Femur (tissue), 1 donor: ENCODE data around the gene UBTD1.

Experiments used
- DNase-seq: peaks from one replicate; pipeline ENCODE4 v3.0.0-alpha.2; 2017

Gene UBTD1

DNA sequence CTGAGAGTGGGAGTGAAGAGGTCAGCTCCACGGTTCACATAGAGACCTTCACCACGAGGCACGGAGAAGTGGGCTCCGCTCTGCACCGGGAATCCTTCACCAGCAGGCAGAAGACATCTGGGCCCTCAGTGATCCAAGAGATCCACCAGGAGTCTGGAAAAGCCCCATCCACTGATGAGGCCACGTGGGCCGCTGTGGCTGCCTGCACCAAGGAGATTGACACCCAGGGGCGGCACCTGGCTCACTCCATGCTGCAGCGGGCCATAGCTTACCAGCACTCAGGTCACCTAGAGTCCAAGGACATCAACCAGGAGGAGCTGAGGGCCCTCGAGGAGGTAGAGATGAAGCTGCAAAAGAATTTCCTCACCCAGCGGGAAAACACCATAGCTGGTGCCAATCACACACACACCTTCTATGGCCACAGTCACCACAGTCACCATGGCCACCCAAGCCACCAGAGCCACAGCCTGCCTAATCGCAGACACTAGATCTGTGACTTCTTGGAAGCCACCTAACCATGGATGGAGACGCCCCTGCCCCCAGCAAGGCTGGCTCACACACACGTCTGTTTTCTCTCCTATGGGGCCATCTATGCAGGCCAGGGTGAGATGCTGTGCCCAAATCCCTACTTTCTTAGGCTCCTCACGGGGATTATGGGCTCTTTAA is 91.5 kb downstream of the UBTD1 start:
- no peak for DNase-seq

DNA sequence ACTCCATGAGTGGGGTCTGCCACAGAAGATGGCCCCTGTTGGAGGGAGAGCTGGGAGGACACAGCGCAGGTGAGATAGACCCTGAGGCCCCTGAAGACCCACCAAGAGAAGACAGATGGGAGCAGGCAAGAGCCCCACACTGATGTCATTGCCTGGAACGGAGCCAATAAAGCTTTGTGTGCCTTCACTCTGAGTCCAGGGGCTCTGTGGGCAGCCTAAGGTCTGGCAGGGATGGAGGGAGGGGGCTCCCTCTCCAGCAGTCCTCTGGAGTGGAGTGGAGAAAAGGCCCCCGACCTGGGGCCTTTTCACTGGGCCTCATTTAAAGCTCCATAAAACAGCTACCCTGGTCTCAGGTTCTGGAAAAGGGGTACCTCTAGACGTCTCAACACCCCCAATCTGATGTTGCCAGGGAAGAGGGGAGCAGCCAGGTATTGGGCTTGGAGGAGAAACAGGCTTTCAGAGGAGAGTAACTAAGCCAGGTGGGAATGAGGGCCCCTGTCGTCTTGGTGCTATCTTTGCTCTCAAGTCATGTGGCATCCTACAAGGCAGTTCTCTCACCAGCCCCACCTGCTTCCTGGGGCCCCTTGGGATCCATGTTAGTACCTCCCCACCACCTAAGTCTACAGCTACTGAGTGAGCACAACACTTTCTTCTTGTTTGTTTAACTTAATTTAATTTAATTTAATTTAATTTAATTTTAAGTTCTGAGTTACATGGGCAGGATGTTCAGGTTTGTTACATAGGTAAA is 92.2 kb downstream of the UBTD1 start:
- DNase-seq = no peak

DNA sequence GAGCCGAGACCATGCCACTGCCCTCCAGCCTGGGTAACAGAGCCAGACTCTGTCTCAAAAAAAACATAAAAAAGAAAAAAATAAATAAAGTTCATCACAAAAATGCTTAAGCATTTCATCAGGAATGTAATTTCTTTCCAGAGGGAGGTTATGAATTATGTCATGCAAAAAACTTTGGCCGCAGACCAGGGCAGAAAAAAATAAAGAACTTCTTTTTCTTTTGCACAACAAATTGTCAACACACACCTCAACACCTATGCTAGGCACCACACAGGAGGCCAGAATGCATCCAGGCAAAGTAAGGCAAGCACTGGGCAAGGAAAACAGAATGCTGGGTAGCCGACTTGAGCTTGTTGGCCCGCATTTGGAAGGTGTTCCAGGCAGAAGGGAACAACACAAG is 94.7 kb downstream of the UBTD1 start:
- DNase-seq = no peak

GRCh38 chr10:97596101-97597082 is 97.7 kb downstream of the UBTD1 start:
- peak; percentile 62 for DNase-seq

DNA sequence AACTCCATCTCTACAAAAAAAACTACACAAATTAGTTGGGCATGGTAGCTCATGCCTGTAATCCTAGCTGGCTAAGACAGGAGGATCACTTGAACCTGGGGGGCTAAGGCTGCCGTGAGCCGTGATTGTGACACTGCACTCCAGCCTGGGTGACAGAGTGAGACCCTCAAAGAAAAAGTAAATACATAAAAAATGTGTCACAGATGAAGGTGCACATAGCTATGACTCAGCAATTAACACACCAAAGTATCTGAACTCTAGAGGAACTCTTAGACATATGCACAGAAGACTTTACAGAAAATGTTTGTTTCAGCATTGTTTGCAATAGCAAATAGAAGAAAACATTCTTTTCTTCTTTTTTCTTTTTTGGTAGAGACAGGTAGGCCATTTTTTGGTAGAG is 99.1 kb downstream of the UBTD1 start:
- DNase-seq = no peak

- no peak for DNase-seq
These were observed 99.9 kb downstream of the UBTD1 start for GRCh38 chr10:97598407-97599271.

- no peak for DNase-seq
These were observed 100.5 kb downstream of the UBTD1 start for GRCh38 chr10:97599272-97599619.

GRCh38 chr10:97600616-97601015 is 101.9 kb downstream of the UBTD1 start:
- DNase-seq = no peak

DNA sequence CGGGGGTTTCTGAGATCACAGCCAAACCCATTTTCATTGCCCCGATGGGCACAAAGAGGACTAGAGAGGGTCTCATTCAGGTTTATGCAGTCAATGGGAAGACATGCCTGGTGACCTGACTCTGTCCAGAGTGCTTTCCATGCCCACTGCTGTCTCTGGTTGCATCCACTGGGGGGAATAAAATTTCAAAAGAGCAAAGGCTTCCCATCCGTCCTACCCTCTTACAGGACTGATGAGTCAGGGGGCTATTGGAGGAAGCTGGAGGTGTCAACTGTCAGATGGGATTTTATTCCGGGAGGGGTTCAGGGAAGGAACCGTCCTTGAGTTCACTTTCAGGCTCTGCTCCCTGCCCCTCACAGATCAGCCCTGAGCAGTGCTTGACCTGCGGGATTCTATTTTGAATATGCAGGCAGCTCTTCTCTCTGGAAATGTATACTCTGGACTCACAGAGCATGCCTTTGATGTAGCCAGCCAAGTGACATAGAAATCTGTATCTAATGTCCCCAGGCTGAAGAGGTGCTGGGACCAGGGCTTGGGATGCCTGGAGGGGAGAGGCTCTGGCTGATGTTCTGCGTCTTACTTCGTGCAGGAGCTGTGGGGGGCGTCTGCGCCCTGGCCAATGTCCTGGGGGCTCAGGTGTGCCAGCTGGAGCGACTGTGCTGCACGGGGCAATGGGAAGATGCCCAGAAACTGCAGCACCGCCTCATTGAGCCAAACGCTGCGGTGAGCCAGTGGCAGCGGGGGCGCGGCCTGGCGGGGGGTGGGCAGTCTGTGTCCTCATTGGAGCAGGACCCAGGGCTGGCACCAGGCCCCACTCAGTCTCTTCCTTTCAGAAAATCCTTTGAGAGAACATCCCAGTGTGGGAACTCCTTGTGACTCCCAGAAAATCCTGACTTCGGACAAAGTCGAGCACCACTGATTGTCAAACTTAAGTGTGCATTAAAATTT is 102.8 kb downstream of the UBTD1 start:
- DNase-seq = no peak

DNA sequence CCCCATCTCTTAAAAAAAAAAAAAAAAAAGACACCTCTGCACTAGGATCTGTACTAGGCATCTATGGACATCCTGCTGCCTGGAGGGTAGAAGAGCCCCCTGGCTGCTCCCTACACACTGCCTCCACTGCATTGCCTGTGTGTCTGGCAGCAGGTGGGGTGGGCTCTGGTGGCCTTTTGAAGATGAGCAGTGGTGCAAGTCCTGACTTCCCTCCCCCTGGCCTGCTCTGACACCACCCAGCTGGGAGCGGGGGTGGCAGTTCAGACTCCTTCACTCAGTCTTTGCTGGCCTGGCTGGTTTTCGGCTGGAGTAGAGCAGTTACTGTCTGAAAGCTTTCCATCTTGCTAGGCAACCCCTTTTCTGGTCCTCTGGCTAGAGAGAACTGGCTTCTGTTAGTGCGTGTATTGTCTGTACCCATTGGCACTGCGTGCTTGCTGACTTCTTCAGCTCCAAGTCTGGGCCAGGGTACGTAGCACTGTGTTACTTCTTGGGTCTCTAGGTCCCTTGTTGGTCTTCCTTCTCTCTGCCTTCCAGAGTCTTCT is 108.4 kb downstream of the UBTD1 start:
- no peak for DNase-seq

GRCh38 chr10:97608991-97609561 is 110.4 kb downstream of the UBTD1 start:
- DNase-seq = peak; percentile 27

DNA sequence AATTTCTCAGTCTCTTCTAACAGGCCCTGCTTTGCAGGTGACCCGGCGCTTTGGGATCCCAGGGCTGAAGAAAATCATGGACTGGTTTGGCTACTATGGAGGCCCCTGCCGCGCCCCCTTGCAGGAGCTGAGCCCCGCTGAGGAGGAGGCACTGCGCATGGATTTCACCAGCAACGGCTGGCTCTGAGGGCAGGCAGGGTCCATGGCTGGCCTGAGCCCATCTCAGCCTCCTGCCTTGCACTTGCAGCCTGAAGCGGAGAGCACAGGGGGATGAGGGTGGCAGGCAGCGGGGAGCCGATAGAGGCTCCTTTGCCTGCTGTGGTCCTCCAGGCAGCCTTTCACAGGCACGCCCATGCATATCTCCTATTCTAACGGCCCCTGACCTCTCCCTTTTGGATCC is 112.7 kb downstream of the UBTD1 start:
- no peak for DNase-seq

GRCh38 chr10:97612386-97612785 is 113.7 kb downstream of the UBTD1 start:
- peak; percentile 30 for DNase-seq

GRCh38 chr10:97618285-97618684 is 119.6 kb downstream of the UBTD1 start:
- no peak for DNase-seq

- DNase-seq = no peak
These were observed 120.0 kb downstream of the UBTD1 start for GRCh38 chr10:97618733-97619132.
